Measurements from ENCODE around the gene SHOC1.

DNA sequence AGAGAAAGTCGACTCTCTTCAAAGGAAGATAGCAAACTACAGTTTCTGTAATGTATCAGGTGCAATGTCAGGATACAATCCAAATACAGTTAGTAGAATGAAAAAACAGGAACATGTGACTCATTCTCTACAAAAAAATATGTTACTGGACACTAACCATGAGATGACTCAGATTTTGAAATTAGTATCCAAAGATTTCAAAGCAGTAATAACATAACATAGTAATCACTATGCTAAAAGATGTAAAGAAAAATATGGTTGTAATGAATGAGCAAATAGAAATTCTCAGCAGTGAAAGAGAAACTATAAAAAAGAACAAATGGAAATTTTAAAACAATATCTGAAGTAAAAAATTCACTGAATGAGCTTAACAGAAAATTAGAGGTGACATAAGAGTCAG is 42.3 kb downstream of the SHOC1 start:
- TF ChIP-seq, protein P1, sequence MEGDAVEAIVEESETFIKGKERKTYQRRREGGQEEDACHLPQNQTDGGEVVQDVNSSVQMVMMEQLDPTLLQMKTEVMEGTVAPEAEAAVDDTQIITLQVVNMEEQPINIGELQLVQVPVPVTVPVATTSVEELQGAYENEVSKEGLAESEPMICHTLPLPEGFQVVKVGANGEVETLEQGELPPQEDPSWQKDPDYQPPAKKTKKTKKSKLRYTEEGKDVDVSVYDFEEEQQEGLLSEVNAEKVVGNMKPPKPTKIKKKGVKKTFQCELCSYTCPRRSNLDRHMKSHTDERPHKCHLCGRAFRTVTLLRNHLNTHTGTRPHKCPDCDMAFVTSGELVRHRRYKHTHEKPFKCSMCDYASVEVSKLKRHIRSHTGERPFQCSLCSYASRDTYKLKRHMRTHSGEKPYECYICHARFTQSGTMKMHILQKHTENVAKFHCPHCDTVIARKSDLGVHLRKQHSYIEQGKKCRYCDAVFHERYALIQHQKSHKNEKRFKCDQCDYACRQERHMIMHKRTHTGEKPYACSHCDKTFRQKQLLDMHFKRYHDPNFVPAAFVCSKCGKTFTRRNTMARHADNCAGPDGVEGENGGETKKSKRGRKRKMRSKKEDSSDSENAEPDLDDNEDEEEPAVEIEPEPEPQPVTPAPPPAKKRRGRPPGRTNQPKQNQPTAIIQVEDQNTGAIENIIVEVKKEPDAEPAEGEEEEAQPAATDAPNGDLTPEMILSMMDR (conservative IDR thresholded peaks at IDR 0.05; ENCODE audit: low read depth, low read length), result no peak
- no peak for TF ChIP-seq EZH2 (IDR thresholded peaks at IDR 0.05; ENCODE audit: borderline replicate concordance, low read depth, low read length, poor library complexity, severe bottlenecking)

Measured in A673 (cell line).